Fibroblast of the aortic adventitia (primary cell): ENCODE measurements around the gene TOP3B. TPM values are rescaled to one million over a fixed set of nuclear protein-coding genes. Genes with fewer than 3 reads are reported as not detected.

ENCODE experiments used
- DNase-seq: peaks from one replicate; pipeline ENCODE4 v3.0.0-alpha.2; 2010; ENCODE audit warnings: low read depth
- H3K4me3 ChIP-seq: 2 replicates; pipeline ENCODE4 v1.5.1; 2011; ENCODE audit warnings: low read depth, mild to moderate bottlenecking, control low read depth, low read length, moderate library complexity
- CTCF ChIP-seq: IDR thresholded peaks from 2 replicates; pipeline ENCODE4 v1.5.1; 2011; ENCODE audit warnings: mild to moderate bottlenecking, low read length, control low read depth, inconsistent platforms; ENCODE audit not compliant: insufficient read depth
- total RNA-seq: library from RNA; depleted of rRNA; stranded (reverse); fragments of >200 nt; gene quantifications from 2 replicates; pipeline ENCODE4 v1.2.3, GENCODE V29; 2012; ENCODE audit warnings: low replicate concordance

TOP3B gene
- total RNA-seq, 1 donor = 20.9 TPM

GRCh38 chr22:21963286-21963685 lies 19.3 kb downstream of the TOP3B start:
- H3K4me3 ChIP-seq = no peak overlapping the region
- TF ChIP-seq CTCF = no peak
- DNase-seq = no peak

DNA sequence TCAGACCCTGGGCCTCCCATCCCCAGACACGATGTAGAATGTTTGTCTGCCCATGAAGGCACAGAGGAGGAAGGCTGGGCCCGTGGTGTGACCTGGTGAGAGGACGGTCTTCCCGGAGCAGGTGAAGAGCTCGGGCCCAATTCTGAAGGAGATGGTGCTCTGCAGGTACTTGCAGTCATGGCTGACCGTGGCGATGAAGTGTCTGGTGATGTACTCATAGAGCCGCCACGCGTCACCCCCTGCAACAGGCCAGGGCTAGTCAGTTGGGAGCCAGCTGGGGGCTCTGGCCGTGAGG lies 20.0 kb downstream of the TOP3B start:
- H3K4me3 ChIP-seq = no peak overlapping the region
- no peak for TF ChIP-seq CTCF
- no peak for DNase-seq

DNA sequence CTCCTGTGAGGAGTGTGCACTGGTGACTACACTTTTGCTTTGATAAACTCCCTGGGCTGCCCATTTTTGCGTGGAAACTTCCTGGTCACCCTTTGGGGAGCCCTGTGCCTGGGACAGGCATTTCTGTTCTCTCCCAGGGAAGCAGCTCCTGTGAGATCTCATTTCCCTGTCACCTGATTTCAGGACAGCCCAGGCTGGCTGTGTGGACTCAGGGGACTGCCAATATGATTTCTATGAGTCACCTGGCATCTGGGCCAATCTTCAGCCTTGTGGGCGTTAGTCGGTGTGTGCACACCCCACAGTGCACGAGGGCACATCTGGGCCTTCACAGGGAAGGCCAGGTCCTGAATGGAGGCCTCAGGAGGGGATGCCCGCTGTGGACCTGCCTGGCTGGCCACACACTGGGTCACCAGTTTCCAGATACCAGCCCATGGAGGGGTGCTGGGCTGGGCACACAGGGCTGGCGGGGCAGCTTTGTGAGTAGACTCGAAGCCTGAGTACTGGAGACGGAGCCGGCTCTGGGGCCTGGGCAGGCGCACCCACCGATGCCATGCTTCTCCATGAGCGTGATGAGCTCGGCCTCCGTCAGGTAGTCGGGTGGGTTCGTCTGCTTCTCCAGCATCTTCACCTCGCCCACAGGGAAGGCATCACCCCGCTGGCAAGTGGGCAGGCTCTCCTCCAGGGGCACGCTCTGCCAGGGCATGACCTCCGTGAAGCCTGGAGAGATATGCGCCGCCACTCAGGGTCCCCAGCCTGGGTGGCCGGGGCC lies 20.5 kb downstream of the TOP3B start:
- TF ChIP-seq CTCF = no peak
- H3K4me3 ChIP-seq = no peak overlapping the region
- DNase-seq = peak; percentile 41

- no peak for DNase-seq
- no peak overlapping the region for H3K4me3 ChIP-seq
- TF ChIP-seq CTCF = no peak
These were observed 21.3 kb downstream of the TOP3B start for GRCh38 chr22:21961127-21961867.

- H3K4me3 ChIP-seq = no peak overlapping the region
- DNase-seq = no peak
- no peak for TF ChIP-seq CTCF
These were observed 22.1 kb downstream of the TOP3B start for GRCh38 chr22:21960200-21961126.

DNA sequence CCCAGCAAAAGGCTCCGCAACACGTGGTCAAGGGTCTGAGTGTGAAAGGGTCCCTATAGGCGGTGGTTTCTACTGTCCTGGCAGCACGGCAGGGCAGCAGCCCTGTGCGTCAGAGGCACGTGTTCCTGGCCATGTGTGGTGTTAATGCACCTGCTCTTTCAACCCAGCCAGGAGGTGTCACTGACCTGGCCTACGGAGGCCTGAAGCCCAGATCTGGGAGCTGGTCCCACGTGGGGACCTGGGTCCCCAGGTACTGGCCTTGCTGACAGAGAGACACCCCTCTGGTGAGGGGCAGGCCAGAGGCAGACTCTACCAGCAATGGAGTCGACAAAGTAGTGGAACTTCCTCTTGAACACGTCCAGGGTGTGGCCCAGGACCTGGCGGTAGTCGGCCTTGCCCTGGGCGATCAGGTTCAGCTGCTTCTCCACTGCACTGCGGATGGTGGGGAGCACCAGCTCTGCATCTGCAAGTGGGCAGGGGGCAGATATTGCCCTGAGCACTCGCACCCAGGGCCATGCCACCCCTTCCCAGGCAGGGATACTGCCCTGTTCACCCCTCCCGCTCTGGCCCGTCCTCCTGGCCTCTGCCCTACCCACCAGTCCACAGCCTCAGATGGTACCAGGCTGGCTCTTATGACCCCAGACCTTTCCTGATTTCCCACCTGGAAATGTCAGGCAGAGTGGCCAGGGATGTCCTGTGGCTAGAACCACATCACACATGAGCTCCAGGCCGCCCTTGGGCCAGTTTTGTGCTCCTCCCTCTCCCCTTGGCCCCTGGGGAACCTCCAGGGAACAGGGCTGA lies 23.1 kb downstream of the TOP3B start:
- no peak for TF ChIP-seq CTCF
- DNase-seq = no peak
- H3K4me3 ChIP-seq = no peak overlapping the region
